ENCODE results near the gene MTHFD1L. TPM values are rescaled to one million over a fixed set of nuclear protein-coding genes. Genes with fewer than 3 reads are reported as not detected.
"Not testable (repeated sequence)": the region's sequence is repeated elsewhere in the genome, so short reads cannot be mapped to it uniquely, and the experiment has no call there.

The MTHFD1L gene
- total RNA-seq, 1 donor from 2014 or later: 59.1 TPM

GRCh38 chr6:151109869-151110575 is 244.5 kb downstream of the MTHFD1L start:
- H3K9me3 Mint-ChIP-seq: no peaks in the 10 kb centered on the region
- H3K27me3 Mint-ChIP-seq (ENCODE audit: low read depth): no peaks in the 10 kb centered on the region
- peak overlapping the region; percentile 7 for H3K27ac Mint-ChIP-seq
- TF ChIP-seq CTCF (IDR thresholded peaks at IDR 0.05; ENCODE audit: unreplicated experiment): no peak
- H3K4me3 Mint-ChIP-seq: no peak overlapping the region
- H3K36me3 Mint-ChIP-seq: no peaks in the 10 kb centered on the region
- peaks cover 35% of the 10 kb centered on the region for H3K4me1 Mint-ChIP-seq
- DNase-seq (ENCODE audit: low spot score in 2 of 2, unreplicated experiment in 2 of 2): no peak

GRCh38 chr6:151110576-151110905 is 245.0 kb downstream of the MTHFD1L start:
- Mint-ChIP-seq H3K4me3 (no peak overlapping the region), H3K27me3 (ENCODE audit: low read depth) (no peaks in the 10 kb centered on the region), H3K27ac (peak overlapping the region; percentile 7), H3K9me3 (no peaks in the 10 kb centered on the region), H3K4me1 (peaks cover 35% of the 10 kb centered on the region), H3K36me3 (no peaks in the 10 kb centered on the region)
- DNase-seq (ENCODE audit: low spot score in 2 of 2, unreplicated experiment in 2 of 2): no peak
- TF ChIP-seq CTCF (IDR thresholded peaks at IDR 0.05; ENCODE audit: unreplicated experiment): no peak

GRCh38 chr6:151111670-151112069 is 246.2 kb downstream of the MTHFD1L start:
- no peak for TF ChIP-seq CTCF (IDR thresholded peaks at IDR 0.05; ENCODE audit: unreplicated experiment)
- no peaks in the 10 kb centered on the region for H3K27me3 Mint-ChIP-seq (ENCODE audit: low read depth)
- peaks cover 35% of the 10 kb centered on the region for H3K4me1 Mint-ChIP-seq

GRCh38 chr6:151112130-151112529 is 246.6 kb downstream of the MTHFD1L start:
- no peaks in the 10 kb centered on the region for H3K9me3 Mint-ChIP-seq
- peaks cover 35% of the 10 kb centered on the region for H3K4me1 Mint-ChIP-seq
- H3K36me3 Mint-ChIP-seq: no peaks in the 10 kb centered on the region
- DNase-seq (ENCODE audit: low spot score in 2 of 2, unreplicated experiment in 2 of 2): peak; percentile 33 to 43
- no peak overlapping the region for H3K4me3 Mint-ChIP-seq
- no peaks in the 10 kb centered on the region for H3K27me3 Mint-ChIP-seq (ENCODE audit: low read depth)
- H3K27ac Mint-ChIP-seq: peak overlapping the region; percentile 72
- no peak for TF ChIP-seq CTCF (IDR thresholded peaks at IDR 0.05; ENCODE audit: unreplicated experiment)

More at GRCh38 chr6:151111670-151112069, 246.2 kb downstream of the MTHFD1L start:
- Mint-ChIP-seq H3K9me3 (no peaks in the 10 kb centered on the region), H3K36me3 (no peaks in the 10 kb centered on the region), H3K27ac (peak overlapping the region; percentile 21), H3K4me3 (no peak overlapping the region)
- no peak for DNase-seq (ENCODE audit: low spot score in 2 of 2, unreplicated experiment in 2 of 2)

- not testable (repeated sequence) for H3K27ac Mint-ChIP-seq; H3K27me3 Mint-ChIP-seq (ENCODE audit: low read depth)
Observed at GRCh38 chr6:151112884-151113283, 247.4 kb downstream of the MTHFD1L start.

GRCh38 chr6:151113641-151114040 is 248.1 kb downstream of the MTHFD1L start:
- Mint-ChIP-seq H3K27me3 (ENCODE audit: low read depth) (no peaks in the 10 kb centered on the region), H3K4me3 (no peak overlapping the region), H3K27ac (no peak overlapping the region), H3K36me3 (no peaks in the 10 kb centered on the region), H3K4me1 (peaks cover 35% of the 10 kb centered on the region), H3K9me3 (no peaks in the 10 kb centered on the region)
- TF ChIP-seq CTCF (IDR thresholded peaks at IDR 0.05; ENCODE audit: unreplicated experiment): no peak
- DNase-seq (ENCODE audit: low spot score in 2 of 2, unreplicated experiment in 2 of 2): no peak

More at GRCh38 chr6:151112884-151113283, 247.4 kb downstream of the MTHFD1L start:
- not testable (repeated sequence) for DNase-seq (ENCODE audit: low spot score in 2 of 2, unreplicated experiment in 2 of 2); H3K36me3 Mint-ChIP-seq; H3K4me3 Mint-ChIP-seq; H3K9me3 Mint-ChIP-seq
- peaks cover 35% of the 10 kb centered on the region for H3K4me1 Mint-ChIP-seq

All from mesothelial cell of epicardium (in vitro differentiated cells).